ENCODE measurements around the gene GSC2.

GSC2 gene

DNA sequence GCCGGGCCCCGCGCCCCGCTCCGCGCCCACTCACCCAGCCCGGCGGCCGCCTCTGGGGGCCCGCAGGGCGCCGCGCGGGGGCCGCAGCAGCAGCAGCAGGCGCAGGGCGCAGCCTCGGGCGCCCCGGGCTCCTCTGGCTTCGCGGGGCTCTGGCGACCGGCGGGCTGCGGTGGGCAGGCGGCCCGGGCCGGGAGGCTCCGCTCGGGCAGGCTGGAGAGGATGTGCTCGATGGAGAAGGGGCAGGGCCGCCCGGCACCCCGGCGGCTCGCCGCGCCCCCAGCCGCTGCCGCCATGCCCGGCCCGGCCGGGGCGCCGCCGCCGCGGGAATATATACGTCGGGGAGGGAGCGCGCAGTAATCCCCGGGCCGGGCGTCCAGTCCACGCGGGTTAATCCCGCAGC is at the start of gene GSC2:
GSC2 (minus strand) TSS at position 302 of the 400 bp plus-strand sequence; CDS start at position 293, 9 bp downstream.
- DNase-seq = no peak

DNA sequence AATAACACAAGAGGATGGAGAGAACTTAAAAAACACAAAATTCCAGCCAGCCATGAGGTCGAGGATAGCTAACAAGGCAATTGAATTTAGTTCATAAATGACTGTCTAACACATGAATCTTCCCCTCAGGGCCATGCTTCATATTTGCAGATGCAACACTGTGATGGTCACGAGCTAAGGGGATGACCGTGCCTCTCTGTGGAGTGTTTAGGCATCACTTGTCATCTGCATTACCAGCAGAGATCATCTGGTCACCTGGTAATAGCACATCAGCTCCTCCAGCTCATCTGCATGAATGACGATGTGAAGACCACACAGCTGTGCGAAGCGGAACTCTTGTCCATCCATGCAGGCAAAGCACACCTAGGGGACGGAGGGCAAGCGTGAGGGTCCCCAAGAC is 49.4 kb upstream of the GSC2 start:
- no peak for DNase-seq

DNA sequence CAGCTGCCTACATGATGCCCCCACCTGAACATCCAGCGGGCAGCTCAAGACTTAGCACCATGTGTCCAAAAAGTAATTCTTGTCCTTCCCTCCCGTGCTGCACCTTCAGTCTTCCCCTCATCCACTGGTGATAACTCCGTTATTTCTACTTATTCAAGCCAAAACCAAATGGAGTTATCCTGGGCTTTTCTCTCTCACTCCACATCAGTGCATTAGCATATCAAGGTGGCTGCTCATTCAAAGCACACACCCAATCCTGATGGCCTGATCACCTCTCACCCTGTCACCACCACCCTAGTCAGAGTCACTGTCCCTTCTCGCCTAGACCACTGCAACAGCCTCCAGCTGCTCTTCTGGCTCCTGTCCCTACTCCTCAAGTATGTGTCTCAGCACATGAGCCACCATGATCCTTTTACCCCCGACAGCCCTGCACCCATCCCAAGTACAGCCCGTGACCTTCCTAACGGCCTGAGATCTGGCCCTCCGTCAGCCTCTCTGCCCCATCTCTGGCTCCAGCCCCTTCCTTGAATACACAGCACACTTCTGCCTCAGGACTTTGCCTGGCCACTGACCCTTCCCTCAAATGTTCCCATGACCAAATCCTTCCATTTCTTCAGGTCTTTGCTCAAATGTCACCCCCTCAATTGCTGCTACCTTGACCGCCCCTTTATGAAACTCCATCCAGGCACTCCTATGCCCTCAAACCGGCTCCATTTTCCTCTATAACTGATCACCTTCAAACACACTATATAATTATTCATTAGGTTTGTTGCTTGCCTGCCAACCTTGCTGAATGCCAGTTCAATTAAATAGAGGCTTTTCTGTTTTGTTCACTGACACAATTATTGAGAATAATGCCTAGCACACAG is 48.1 kb upstream of the GSC2 start:
- no peak for DNase-seq

DNA sequence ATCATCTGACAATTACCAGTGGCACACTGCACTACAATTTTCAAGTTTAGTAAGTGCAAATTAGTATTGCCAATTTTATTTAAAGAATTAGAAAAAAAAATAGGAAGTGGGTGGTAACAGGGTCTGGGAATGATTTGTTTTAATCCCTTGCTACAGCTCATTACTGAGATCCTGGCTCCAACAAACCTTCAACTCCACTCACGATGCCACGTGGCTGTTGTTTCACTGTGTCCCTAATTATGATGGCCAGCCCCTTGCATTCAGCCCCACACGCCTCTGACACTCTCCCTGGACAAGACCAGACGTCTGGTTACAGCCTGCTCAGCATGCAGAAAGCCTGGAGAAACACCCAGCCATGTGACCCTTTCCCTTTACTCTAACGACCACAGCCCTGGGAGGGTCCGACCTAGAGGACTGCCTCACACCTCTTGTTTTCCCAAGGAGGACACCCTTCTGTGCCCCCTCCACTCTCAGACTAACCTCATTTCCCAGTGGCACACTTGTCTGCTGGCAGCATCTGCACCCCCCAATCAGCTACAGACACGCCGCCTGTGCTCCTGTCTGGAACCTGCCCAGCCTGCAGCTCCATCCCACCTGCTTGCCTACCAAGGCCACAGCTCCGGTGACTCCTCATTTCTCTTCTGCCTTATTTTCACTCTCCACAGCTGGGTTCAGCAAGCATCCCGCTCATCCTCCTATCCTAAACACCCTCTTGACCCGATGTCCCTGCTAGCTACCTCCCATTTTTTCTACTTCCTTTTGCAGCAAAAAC is 46.9 kb upstream of the GSC2 start:
- DNase-seq = no peak

GRCh38 chr22:19195796-19196731 is 46.0 kb upstream of the GSC2 start:
- no peak for DNase-seq

DNA sequence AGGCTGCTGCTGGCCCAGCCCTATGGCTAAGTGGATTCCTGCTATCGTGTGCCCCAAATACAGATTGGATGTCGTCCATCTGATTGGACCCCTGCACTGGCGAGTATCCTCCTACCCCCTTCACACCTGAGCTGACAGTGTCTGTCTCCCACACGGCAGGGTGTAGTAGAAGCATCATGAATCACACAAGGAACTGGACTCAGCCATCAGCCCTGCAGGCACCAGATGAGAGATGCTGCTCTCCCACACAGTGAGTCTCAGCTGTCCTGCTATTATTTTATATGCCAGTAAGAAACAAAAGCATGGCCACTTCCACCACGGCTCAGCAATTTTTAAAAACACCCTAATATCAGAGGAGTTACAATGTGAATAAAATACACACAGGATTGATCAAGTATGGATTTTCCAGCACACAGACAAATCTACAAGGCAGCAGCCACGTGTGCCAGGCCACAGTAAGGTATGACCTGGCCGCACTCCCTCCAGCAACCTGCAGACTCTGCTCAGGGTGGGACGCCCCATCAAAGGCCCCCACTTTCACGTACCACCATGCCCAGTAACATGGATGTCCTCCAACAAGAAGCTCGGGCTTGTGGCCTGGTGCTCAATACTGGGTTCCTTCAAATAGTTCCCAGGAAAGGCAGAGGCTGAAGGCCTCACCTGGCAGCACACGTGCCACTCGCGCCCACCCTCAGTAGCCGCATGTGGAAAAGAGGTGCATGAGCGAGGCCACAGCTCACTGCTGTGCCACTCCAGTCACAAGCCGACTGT is 44.9 kb upstream of the GSC2 start:
- DNase-seq = no peak

GRCh38 chr22:19193879-19194278 is 43.8 kb upstream of the GSC2 start:
- DNase-seq = no peak

DNA sequence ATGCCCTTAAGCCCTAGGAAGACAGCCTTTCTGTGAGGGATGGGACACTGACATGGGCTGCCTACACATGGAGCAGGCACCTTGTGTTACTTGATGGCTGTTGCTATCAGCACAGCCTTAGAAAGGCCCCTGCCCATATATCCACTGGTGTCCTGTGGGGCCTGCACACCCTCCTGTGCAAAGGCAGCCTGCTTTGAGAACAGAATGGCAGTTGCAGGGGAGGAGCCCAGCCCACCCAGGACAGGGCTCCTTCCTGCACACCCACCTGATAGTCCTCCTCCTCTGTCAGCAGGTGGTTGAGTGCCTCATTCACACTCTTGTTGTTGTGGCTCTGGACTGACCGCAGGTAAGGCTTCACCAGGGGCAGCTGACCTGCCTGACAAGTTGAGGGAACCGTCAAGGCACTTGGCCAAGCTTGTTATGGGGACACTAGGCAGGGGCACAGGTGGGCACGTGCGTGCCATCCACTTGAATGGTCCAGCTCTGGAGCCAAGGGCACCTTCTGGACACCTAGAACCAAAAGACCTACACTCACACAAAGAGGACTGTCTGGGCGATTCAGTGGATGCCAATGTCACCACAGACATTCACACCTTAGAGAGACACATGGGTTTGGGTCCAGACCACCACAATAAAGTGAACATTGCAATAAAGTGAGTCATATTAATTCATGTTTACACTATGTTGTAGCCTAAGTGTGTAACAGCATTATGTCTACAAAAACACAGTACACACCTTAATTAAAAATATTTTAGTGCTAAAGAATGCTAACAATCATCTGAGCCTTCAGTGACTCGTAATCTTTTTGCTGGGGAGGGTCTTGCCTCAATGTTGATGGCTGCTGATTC is 37.8 kb upstream of the GSC2 start:
- no peak for DNase-seq

GRCh38 chr22:19184276-19184997 is 34.3 kb upstream of the GSC2 start:
- DNase-seq = no peak

GRCh38 chr22:19183216-19183615 is 33.1 kb upstream of the GSC2 start:
- no peak for DNase-seq

DNA sequence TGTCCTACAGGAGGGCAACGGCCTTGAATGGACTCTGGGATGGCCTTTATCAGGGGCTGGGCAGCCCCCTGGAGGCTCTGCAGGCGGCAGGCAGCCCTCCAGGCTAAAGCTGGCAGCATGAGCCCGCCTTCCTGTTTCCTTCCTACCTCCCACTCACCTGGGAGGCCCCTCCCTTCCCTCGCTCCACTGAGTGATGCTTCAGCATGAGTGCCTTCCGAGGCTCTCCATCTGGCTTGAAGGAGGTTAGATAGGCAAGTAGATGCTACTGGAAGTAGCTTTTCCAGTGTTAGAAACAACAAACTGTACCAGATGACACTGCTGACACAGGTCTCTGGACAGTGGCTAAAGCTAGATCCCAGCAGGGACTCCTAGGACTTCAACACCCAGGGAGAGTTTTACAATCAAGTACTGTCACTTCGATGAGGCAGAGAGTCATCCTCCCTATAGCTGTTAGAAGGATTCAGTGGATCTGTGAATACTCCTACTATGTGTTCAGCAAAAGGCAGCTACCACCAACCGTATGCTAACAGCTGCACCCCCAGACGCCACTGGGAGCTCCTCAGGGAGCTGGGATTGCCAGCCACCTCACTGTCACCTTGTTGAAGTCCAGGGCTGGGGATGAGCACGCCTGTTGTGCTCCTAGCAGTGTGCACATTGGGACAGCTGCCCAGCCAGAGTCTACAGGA is 32.5 kb upstream of the GSC2 start:
- DNase-seq = no peak

DNA sequence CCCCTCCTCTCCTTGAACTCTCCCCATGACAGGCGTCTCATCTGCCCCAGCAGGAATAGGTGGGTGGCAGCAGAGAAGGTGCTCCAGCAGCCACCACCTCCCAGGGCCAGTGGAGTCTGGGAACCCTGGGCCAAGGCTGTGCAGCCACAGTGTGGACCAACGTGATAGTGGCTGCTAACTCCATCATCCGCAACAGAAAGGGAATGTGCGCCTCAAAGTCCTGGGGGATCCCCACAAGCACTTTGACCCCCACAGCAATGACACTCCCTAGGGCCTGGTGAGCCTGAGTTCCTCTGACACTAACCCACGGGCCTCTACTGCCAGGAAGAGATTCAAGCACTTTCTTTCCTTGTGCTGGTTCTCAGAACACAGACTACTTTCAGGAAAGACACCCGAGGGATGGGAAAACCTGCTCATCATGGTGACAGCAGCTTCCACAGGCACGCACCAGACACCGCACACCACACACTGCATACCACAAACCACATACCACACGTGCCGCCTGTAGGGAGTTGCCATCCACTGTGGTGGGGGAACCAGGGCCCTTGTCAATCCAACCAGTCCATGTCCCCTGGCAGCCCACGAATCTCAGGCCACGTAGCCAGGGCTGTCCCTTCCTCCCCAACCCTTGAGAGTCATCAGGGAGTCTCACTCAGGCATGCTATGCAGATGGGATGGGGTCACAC is 31.8 kb upstream of the GSC2 start:
- DNase-seq = no peak

DNA sequence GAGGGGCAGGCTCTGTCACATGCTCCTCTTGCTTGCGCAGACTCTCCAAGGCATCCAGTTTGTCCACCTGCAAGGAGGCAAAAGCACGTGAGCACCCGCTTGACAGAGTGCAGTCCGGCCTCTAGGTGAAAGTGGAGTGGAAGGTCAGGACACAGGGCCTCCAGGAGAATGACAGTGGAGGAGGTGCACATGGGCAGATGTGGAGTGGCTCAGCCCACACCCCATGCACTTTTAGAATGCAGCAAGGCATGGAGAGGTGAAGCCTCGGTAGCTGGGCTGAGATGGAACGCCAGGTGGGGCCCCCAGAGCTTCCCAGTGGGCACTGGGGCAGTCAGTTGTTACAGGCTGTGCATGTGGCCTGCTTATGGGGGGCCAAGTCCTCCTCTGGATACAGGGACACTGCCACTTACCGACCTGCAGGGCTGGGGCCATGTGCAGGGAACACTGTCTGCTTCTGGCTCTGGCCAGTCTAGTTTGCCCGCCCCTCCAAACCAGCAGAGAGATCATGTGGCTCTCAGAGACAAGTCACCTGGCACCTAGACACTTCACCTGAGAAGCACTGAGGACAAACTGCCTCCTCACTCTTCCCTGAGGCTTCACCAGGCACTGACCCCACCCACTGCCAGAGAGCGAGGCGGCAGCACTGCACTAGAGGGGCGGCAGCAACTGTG is 30.8 kb upstream of the GSC2 start:
- DNase-seq = no peak

- DNase-seq = no peak
Measured at GRCh38 chr22:19180234-19180633, 30.1 kb upstream of the GSC2 start.

DNA sequence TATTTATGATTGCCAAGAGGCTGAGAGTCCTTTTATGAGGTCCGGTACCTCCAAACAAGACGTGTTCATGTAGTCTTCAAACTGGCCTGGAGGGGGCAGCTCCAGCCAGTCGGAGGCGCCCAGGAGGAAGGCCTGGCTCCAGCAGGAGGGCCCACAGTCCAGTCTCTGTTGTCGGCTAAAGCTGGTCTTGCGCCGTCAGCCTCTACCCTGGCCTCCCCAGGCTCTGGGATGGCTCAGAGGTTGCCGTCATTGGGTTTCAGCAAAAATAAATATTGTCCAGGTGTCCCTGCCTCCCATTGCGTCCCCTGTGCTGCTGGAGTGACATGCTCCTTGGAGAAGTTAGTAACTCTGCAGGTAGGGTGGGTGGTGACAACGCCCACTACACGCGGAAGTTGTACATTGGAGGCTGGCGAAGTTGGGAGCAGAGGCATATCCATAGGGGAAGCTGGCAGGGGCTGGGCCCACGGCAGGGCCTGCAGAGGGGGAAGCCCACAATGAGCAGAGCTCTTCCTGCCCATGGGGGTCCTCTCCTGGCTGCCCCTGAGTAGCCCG is 29.5 kb upstream of the GSC2 start:
- peak; percentile 85 for DNase-seq

GRCh38 chr22:19178657-19179496 is 28.8 kb upstream of the GSC2 start, which contains the start of gene SLC25A1:
TSS of gene SLC25A1 (minus strand) at chr22:19178736. CDS start at chr22:19178673, 63 bp downstream.
- DNase-seq = peak; percentile 92

DNA sequence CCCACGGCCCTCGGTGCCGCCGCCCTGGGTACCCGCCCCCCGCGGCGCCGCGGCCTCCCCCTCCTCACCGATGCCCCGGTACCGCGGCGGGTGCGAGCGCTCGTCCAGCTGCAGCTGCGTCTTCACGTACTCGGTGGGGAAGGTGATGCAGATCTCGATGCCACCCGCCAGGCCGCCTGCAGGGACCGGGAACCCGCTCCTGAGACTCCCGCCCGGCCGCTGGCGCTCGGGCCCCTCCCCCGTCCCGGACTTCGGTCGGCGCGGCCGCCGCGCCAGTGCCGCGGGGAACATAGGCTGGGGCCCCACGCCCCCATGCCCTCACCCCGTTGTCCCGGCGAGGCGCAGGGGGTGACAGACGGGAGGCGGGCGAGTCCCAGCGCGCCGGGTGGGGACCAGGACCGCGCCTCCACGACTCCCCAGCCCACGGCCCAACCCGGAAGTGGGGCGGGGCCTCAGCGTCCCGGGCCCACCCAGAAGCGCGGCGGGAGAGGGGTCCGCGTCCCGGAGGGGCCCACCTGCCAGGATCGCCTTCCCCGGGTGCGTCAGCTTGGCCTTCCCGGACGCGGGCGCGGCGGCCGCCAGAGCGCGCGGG is 28.1 kb upstream of the GSC2 start:
- DNase-seq = no peak
